Neural cell (in vitro differentiated cells): ENCODE measurements around the gene TMBIM1.

ENCODE experiments used
- CTCF ChIP-seq: fragments of 450-650 bp; IDR thresholded peaks from 2 replicates; pipeline ENCODE4 v1.5.1; 2014; ENCODE audit warnings: antibody characterized with exemption, mild to moderate bottlenecking, moderate library complexity; ENCODE audit not compliant: poor library complexity, severe bottlenecking
- MXI1 ChIP-seq: fragments of 450-650 bp; conservative IDR thresholded peaks from 2 replicates; pipeline ENCODE4 v1.6.1; 2014; ENCODE audit warnings: antibody characterized with exemption, mild to moderate bottlenecking; ENCODE audit not compliant: poor library complexity, severe bottlenecking
- POLR2AphosphoS5 ChIP-seq: IDR thresholded peaks from 2 replicates; pipeline ENCODE4 v1.6.1; 2012
- REST ChIP-seq: IDR thresholded peaks from 2 replicates; pipeline ENCODE4 v1.6.1; 2012; ENCODE audit warnings: borderline replicate concordance
- SMC3 ChIP-seq: fragments of 450-650 bp; conservative IDR thresholded peaks from 2 replicates; pipeline ENCODE4 v1.6.1; 2014; ENCODE audit warnings: antibody characterized with exemption, mild to moderate bottlenecking, moderate library complexity; ENCODE audit not compliant: poor library complexity

- TF ChIP-seq MXI1 = no peak
- no peak for TF ChIP-seq POLR2AphosphoS5
- TF ChIP-seq CTCF = no peak
- no peak for TF ChIP-seq REST
- TF ChIP-seq SMC3 = no peak
These were observed 25.0 kb upstream of the TMBIM1 start for GRCh38 chr2:218317303-218317630.
